Stimulated activated CD8-positive, alpha-beta memory T cell treated with anti-CD3 and anti-CD28 coated beads, Interleukin-15, amount 100 ng/mL, for 24 hours (primary cell): ENCODE results near the gene GALR1.
"Not testable (repeated sequence)": the region's sequence is repeated elsewhere in the genome, so short reads cannot be mapped to it uniquely, and the experiment has no call there.

ENCODE experiments used
- DNase-seq: peaks from one replicate; pipeline ENCODE4 v3.0.0-alpha.2; 2020; ENCODE audit warnings: low read depth

The GALR1 gene

GRCh38 chr18:77250926-77251729 is 1.5 kb downstream of the GALR1 start:
- DNase-seq = no peak

GRCh38 chr18:77251730-77252050 is 2.0 kb downstream of the GALR1 start:
- no peak for DNase-seq

- no peak for DNase-seq
Observed at GRCh38 chr18:77254711-77255405, 5.2 kb downstream of the GALR1 start.

GRCh38 chr18:77255426-77256105 is 5.9 kb downstream of the GALR1 start:
- DNase-seq = no peak

DNA sequence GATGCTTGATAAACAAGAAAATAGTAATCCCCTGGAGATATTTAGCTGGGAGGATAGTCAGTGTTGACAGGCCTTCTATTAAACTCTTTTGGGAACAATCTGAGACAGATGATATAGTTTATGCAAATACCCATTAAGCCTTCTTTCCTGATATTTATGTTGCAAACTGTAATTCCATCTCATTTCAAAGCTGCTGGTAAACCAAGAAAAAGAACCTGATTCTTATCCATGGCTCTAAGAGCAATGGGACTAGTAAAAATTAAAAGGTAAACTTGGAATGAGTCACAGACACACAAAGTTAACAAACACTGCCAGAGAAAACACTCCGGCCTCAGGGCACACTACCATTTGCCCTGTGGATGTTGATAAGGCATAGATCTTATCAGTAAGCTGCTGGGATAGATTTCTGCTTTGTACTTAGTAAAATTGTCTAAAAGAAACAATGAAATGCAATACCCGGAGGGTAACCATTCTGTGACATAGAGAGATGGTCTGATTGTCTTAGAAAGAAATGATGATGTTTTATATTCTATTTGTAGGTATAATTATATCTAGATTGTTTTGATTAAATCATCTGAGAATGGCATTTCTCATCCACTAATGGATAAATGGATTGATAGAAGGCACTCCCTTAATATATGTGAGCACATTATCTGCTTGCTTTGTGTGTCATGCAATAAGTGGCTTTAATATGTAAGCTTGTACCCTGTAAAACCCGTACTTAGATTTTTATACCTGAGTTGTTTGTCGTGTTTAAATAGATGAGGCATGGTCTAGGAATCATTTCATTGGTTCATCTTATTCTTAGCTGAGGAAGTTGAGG is 13.2 kb downstream of the GALR1 start:
- DNase-seq = no peak

DNA sequence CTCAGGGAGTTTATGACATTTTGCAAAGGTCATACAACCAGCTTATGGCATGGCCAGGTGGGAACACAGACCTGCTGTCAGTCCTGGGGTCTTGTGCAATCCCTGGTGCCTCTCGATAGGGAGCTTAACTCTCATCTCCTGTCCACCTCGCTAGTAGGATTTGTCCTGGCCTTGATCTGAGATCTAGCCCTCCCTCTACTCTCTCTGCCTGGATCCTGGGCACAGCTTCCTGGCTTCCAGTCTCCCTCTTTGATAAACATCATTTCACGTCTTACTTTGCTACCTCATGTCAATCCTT is 13.8 kb downstream of the GALR1 start:
- DNase-seq = no peak

GRCh38 chr18:77267969-77268368 is 18.3 kb downstream of the GALR1 start:
- DNase-seq = no peak

DNA sequence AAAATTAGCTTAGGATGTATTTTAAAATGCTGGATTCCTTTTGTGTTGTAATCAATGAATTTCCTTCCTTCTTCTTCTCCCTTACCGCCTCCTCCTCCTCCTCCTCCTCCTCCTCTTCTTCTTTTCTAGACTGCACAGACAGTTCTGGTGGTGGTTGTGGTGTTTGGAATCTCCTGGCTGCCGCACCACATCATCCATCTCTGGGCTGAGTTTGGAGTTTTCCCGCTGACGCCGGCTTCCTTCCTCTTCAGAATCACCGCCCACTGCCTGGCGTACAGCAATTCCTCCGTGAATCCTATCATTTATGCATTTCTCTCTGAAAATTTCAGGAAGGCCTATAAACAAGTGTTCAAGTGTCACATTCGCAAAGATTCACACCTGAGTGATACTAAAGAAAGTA is 18.8 kb downstream of the GALR1 start:
- no peak for DNase-seq

DNA sequence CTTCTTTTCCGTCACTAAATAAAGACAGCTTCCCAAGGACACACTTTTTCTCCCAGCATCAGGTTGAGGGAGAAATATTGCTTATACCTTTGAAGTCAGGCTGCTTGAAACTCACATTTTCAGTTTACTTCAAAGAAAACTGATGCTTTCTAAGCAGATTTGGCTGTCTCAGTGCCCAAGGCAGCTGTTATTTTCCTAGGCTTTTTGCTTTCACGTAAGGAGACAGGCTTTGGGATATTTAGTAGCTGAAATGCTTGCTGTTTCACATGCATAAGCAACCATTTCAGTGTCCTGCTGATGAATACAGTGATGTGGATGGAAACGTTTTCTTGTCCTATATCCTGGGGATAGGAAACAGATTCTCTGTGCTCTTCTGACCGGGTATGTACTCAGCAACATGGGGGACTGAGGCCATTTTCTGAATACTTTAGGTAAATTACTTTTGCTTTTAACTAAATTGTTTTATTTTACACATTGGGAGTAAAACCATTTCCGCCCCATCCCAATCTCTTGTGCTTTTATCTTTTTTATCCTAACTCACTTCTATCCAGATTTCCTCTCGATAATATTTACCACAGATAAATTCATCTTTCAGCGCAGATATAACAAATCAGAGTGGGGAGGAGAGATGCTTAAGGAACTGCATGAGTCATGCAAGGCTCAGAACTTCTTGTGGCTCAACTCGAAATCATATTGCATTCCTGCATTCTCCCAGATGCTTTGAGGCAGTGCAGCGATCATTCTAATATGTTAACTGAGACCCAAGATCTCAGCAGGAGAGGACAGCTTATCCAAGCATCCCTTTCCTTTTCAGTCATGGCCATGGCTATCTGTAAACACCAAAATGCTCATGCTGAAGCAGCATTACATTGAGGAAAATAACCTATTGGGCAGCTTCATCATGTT is 22.2 kb downstream of the GALR1 start:
- DNase-seq = no peak

- DNase-seq = not testable (repeated sequence)
Observed at GRCh38 chr18:77290841-77291240, 41.2 kb downstream of the GALR1 start.

- no peak for DNase-seq
Observed at GRCh38 chr18:77298172-77298571, 48.5 kb downstream of the GALR1 start.

DNA sequence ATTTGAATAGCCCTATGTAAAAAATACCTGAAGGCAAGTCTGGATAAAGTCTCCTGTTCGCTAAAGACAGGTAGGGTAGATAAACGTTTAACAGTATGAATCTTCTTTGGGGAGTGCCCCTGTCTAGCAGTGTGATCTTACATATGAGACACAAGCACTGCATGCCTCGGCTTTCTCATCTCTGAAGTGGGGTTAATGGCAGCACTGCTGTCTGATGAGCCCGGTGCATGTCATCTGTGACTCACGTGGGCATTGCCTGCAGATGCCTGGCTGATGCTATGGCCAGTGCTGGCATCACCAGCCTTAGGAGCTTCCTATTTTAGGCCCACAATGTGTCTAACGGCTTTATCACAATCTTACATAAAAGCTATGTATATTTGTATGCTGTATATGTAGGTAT is 50.1 kb downstream of the GALR1 start:
- no peak for DNase-seq

- DNase-seq = no peak
Observed at GRCh38 chr18:77300579-77300978, 50.9 kb downstream of the GALR1 start.

DNA sequence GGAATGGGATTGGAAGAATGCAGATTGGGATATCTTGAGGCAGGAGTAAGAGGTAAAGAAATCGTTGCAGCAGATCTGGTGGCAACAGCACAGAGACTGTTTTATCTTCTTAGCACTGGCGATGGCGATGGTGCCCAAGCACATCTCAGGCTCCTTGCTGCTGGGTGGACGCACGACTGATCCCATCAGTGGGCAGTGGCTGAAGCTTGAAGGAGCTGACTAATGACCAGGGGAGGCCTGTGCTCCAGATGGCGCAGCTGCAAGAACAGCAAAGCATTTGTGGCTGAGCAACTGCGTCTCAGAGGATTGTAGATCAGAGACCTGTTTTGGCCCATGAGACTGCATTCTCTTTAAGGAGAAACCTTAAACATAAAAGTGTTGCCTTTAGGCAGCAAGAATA is 54.6 kb downstream of the GALR1 start:
- no peak for DNase-seq

GRCh38 chr18:77305676-77306075 is 56.0 kb downstream of the GALR1 start:
- DNase-seq = no peak

- no peak for DNase-seq
Observed at GRCh38 chr18:77308216-77308615, 58.6 kb downstream of the GALR1 start.

DNA sequence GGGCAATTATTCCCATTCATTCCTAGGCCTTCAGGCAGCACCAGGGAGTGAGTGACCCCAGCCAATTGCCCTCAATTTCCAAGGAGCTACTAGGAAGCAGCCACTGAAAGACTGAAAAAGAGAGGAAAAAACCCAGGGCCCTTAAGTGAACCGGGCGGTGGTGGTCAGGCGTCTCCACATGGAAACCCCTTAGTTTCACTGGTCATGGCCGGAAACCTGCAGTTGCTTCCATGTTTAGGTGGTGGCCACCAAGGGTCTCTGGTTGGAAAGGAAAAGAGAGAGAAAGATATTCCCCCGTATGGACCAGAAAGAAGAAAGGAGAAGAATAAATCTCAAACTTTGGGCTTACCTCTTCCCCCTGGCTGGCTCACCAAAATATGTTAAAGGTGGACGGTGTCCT is 64.9 kb downstream of the GALR1 start:
- DNase-seq = no peak

- no peak for DNase-seq
Observed at GRCh38 chr18:77314952-77315351, 65.3 kb downstream of the GALR1 start.

DNA sequence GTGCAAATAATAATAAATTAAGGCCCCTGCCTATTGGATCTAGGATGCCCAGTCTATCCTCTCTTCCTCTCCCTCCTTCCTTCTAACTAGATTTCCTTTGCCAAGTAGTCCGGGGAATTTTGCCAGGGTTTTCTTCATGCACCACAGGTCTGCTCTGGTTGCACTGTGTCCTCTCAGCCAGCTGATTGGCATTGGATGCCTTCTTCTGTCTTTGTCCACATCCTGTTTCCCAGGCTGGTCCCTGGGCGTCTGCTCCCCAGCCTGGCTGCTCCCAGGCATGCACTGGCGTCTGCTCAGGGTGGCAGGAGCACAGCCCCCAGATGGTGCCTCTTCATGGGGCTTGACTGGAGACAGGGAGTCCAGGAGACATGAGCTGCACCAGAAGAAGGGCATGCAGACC is 66.4 kb downstream of the GALR1 start:
- no peak for DNase-seq

GRCh38 chr18:77316641-77317040 is 67.0 kb downstream of the GALR1 start:
- no peak for DNase-seq

DNA sequence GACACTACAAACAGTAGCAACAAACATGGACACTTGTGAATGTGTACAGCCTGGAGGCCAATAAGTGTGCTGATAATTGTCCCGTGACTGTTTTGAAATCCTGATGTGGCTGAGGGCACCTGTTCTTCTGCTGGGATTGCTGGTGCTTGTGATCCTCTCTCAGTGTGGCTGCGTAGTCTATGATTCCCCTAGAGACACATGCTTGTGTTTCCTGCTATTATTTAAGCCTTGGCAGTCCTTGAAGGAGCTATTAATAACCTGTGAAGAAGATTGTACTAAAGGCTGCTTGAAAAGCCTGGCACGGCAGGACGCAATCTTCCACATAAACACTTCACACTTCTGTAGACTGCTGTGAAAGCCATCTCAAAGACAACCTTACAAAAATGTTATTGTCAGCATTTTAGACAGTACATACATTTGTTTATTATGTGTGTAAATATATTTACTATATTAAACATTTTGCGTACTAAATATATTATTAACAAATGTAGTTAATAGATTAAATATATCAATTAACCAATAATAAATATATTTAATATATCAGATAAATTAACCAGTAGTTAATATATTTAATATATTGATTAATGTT is 71.4 kb downstream of the GALR1 start:
- no peak for DNase-seq
